ENCODE measurements around the gene MPO. TPM values are rescaled to one million over a fixed set of nuclear protein-coding genes. Genes with fewer than 3 reads are reported as not detected.

Gene MPO
- total and polyA plus RNA-seq, 12 donors: 0.13 to 1.4 (median 0.36) TPM; not detected in 3

DNA sequence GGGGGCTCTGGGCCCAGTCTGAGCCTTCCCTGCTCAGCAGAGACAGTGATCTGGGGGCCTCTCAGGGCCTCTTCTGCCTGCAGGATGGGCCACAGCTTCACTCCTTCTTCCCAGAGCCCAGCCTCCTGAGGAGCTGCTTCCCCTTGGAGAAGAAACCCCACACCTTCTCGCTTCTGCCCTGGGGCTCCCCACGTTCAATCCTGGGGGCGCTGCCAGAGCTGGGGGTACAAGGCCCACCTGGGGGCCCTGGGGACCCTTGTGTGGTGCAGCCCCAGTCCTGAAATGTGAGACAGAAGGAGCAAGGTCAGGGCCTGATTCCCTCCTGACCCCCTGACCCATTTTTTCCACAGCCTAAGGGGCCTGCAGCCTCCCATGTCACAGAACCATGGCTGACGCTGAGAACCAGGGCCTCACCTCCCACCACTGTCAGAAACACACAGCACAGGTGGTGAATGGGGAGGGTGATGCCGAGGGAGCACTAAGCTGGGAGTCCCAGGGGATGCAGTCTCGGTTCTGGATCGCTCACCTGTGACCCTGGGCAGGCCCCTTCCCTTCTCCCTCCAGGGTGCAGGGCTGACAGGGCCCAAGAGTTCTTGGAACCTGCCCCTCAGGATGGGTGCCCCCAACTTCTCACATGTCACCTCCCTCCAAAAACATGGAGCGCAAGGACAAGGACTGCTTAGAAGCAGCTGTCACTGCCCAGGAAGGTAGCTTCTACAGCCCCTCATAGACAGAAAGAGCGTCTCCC is 21.6 kb upstream of the MPO start:
- 83 to 96% (median 89%) methylated on average over 3 to 9 of the region's 9 CpGs for WGBS, 4 donors
- intact Hi-C loops (cut with DNase I): no loop called here
- peak in 2 of 7 donors; percentile 9 to 35 for DNase-seq
- Histone ChIP-seq H3K9me3 (replicated peaks in 1 of 3) (no peaks in the 10 kb centered on the region), H3K36me3 (replicated peaks in 1 of 2) (no peaks in the 10 kb centered on the region), H3K27me3 (no peaks in the 10 kb centered on the region), H3K4me3 (no peak overlapping the region), H3K27ac (no peak overlapping the region), H3K4me1 (replicated peaks in 1 of 2) (no peaks in the 10 kb centered on the region)
- TF ChIP-seq, protein P1, sequence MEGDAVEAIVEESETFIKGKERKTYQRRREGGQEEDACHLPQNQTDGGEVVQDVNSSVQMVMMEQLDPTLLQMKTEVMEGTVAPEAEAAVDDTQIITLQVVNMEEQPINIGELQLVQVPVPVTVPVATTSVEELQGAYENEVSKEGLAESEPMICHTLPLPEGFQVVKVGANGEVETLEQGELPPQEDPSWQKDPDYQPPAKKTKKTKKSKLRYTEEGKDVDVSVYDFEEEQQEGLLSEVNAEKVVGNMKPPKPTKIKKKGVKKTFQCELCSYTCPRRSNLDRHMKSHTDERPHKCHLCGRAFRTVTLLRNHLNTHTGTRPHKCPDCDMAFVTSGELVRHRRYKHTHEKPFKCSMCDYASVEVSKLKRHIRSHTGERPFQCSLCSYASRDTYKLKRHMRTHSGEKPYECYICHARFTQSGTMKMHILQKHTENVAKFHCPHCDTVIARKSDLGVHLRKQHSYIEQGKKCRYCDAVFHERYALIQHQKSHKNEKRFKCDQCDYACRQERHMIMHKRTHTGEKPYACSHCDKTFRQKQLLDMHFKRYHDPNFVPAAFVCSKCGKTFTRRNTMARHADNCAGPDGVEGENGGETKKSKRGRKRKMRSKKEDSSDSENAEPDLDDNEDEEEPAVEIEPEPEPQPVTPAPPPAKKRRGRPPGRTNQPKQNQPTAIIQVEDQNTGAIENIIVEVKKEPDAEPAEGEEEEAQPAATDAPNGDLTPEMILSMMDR (IDR thresholded peaks at IDR 0.05): no peak
- no peak for TF ChIP-seq POLR2A (IDR thresholded peaks at IDR 0.05)

DNA sequence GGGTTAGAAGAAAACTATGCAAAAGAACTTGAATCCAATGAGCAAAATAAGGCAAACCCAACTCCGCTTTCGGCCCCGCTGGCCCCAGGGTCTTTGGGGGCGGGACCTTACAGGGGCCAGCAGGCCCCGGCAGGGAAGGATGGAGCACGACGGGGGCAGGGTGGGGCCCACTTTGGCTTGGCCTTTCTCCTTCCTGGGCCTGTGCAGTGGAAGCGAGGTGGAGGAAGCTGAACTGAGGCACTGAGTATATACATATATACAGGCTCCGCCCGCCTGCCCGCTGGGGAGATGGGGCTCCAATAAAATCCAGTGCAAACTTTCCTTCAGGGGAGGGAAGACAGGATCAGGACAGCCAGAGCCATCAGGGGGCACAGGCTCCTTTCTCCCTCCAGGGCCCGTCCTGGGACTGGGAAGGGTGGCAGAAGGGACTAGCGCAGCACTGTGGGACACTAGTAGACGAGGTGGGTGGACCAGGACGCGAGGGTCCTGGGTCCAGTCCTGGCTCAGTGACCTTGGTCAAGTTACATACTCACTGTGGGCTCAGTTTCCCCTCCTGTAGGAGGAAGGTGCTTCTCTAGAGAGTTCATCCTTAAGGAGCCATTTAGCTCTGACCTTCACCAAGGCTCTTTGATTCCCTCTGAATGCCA is 20.9 kb upstream of the MPO start:
- intact Hi-C loops (cut with DNase I): no loop called here
- DNase-seq: peak in 2 of 7 donors; percentile 12 to 25
- 82 to 91% (median 87%) methylated on average over 15 to 16 of the region's 16 CpGs for WGBS, 4 donors
- no peak overlapping the region for H3K4me3 ChIP-seq
- no peaks in the 10 kb centered on the region for H3K27me3 ChIP-seq
- no peaks in the 10 kb centered on the region for H3K36me3 ChIP-seq (replicated peaks in 1 of 2)
- no peaks in the 10 kb centered on the region for H3K4me1 ChIP-seq (replicated peaks in 1 of 2)
- TF ChIP-seq POLR2A (IDR thresholded peaks at IDR 0.05): no peak
- TF ChIP-seq, protein P1 (IDR thresholded peaks at IDR 0.05): no peak
- H3K9me3 ChIP-seq (replicated peaks in 1 of 3): no peaks in the 10 kb centered on the region
- no peak overlapping the region for H3K27ac ChIP-seq

DNA sequence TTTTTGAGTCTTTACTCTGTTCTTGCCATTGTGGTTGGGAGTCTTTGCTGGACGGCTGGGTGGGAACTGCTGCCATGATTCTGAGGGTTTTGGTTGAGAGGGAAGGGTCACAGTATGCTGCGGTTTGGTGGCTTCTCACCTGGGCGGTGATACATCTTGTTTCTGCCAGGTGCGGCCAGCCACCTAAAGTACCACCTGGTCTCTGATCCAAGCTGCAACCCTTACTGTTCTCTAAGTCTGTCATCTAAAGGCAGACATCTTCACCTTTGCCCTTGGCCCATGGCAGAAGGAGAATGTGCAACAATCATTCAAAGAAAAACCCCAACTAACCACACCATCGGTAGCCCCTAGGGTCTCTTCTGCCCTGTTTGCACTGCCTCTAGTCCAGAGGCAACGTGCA is 19.6 kb upstream of the MPO start:
- H3K9me3 ChIP-seq (replicated peaks in 1 of 3): no peaks in the 10 kb centered on the region
- no peaks in the 10 kb centered on the region for H3K36me3 ChIP-seq (replicated peaks in 1 of 2)
- TF ChIP-seq, protein P1 (IDR thresholded peaks at IDR 0.05): no peak
- TF ChIP-seq POLR2A (IDR thresholded peaks at IDR 0.05): no peak
- no peaks in the 10 kb centered on the region for H3K27me3 ChIP-seq
- peak in 2 of 7 donors; percentile 6 to 18 for DNase-seq
- no peaks in the 10 kb centered on the region for H3K4me1 ChIP-seq (replicated peaks in 1 of 2)
- H3K4me3 ChIP-seq: no peak overlapping the region
- intact Hi-C loops (cut with DNase I): no loop called here
- 79 to 84% (median 82%) methylated on average over 6 of the region's 6 CpGs for WGBS, 4 donors
- H3K27ac ChIP-seq: no peak overlapping the region

DNA sequence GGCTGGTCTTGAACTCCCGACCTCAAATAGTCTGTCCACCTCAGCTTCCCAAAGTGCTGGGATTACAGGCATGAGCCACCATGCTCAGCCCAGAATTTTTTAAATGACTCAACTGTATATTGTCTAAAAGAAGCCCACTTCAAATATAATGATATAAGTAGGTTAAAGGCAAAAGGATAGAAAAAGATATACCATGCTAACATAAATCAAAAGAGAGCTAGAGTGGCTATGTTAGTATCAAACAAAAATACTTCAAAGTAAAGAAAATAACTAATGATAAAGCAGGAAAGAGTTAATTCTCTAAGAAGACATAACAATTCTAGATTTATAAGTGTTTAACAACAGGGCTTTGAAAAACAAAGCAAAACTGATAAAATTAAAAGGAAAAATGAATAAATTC is 13.3 kb upstream of the MPO start:
- H3K9me3 ChIP-seq (replicated peaks in 1 of 3): no peaks in the 10 kb centered on the region
- H3K4me3 ChIP-seq: no peak overlapping the region
- H3K4me1 ChIP-seq (replicated peaks in 1 of 2): no peaks in the 10 kb centered on the region
- no peaks in the 10 kb centered on the region for H3K36me3 ChIP-seq (replicated peaks in 1 of 2)
- WGBS, 4 donors: 85 to 100% (median 87%) methylated on average over 1 of the region's 1 CpG
- no peak overlapping the region for H3K27ac ChIP-seq
- intact Hi-C loops (cut with DNase I): no loop called here
- TF ChIP-seq, protein P1 (IDR thresholded peaks at IDR 0.05): no peak
- no peak for TF ChIP-seq POLR2A (IDR thresholded peaks at IDR 0.05)
- DNase-seq: no peak
- peaks cover 14% of the 10 kb centered on the region for H3K27me3 ChIP-seq
